ENCODE data around the gene ARHGAP11B.
"Not testable (repeated sequence)": the region's sequence is repeated elsewhere in the genome, so short reads cannot be mapped to it uniquely, and the experiment has no call there.

The ARHGAP11B gene

DNA sequence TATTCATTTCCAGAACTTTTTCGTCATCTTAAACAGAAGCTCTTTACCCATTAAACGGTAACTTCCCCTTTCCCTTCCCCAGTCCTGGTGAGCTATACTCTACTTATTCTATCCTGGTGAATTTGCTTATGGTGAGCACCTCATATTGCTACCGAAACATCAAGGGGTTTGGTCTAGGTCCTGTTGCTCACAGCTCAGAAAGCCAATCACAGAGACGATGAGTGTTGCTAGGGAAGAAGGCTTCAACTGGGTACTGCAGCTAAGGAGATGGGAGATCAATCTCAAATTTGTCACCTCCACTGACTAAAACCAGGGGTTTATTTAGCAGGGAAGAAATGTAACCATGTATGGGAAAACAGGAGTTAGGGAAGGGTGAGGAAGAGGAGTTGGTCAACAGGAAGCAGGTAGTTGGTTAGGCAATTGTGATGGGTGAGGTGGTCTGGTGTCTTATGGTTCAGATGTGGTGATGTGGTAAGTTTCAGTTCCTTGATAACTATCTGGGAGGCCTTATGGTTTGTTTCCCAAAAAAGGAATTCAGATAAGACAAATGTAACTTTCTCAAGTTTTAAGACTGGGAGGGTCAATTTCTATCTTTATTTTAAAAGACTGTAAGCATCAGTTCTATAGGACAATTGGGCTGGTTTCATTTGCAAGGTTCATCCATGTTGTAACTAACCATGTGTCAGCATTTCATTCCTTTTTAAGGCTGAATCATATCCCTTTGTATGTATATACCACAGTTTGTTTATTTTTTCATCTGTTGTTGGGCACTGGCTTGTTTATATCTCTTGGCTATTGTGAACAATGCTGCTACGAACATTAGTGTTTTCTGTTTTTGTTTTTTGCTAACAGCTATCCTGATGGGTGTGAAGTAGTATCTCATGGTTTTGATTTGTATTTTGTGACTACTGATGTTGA, 24.3 kb downstream of the ARHGAP11B start:
- no peaks in the 10 kb centered on the region for H3K9me3 ChIP-seq
- 88% methylated on average over 5 of the region's 5 CpGs for WGBS
- DNase-seq (ENCODE audit: low spot score in 2 of 2), result no peak
- no peak for TF ChIP-seq EP300 (IDR thresholded peaks at IDR 0.05)
- no peaks in the 10 kb centered on the region for H3K27me3 ChIP-seq
- no peak overlapping the region for H3K4me3 ChIP-seq
- no peaks in the 10 kb centered on the region for H3K4me1 ChIP-seq
- H3K27ac ChIP-seq, result no peak overlapping the region
- H3K36me3 ChIP-seq, result no peaks in the 10 kb centered on the region

GRCh38 chr15:30661154-30661553, 35.2 kb downstream of the ARHGAP11B start:
- not testable (repeated sequence) for H3K4me1 ChIP-seq; H3K27me3 ChIP-seq; H3K4me3 ChIP-seq; H3K36me3 ChIP-seq; DNase-seq (ENCODE audit: low spot score in 2 of 2); H3K9me3 ChIP-seq; H3K27ac ChIP-seq
- peak; percentile 25 to 30 for TF ChIP-seq CTCF (IDR thresholded peaks at IDR 0.05)
- WGBS, result 83% methylated on average over 1 of the region's 1 CpG

- not testable (repeated sequence) for H3K4me1 ChIP-seq; H3K27ac ChIP-seq; H3K4me3 ChIP-seq; H3K36me3 ChIP-seq; DNase-seq (ENCODE audit: low spot score in 2 of 2); H3K27me3 ChIP-seq; H3K9me3 ChIP-seq
- WGBS, result 78% methylated on average over 4 of the region's 4 CpGs
Measured at GRCh38 chr15:30669621-30670020, 43.7 kb downstream of the ARHGAP11B start.

DNA sequence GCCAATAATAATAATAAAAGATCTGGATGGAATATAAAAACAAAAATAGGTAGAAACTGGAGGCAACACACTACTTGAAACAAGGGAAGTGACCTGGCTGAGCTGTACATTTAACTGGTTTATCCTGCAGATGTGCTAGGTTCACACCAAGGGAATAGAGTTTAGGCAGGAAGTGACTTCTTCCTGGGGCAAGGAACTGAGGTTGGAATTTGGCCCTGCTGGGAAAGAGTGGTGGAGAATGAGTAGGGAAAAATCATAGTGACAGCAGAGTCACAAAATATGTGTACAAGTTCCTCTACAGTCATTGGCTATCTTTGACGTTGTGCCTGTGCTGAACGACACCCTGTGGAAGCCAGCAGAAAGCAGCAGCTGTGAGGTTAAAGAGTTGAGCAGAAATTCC, 44.1 kb downstream of the ARHGAP11B start:
- Histone ChIP-seq H3K4me3 (no peak overlapping the region), H3K36me3 (no peaks in the 10 kb centered on the region), H3K27me3 (no peaks in the 10 kb centered on the region), H3K9me3 (no peaks in the 10 kb centered on the region), H3K27ac (no peak overlapping the region), H3K4me1 (no peaks in the 10 kb centered on the region)
- TF ChIP-seq CTCF (IDR thresholded peaks at IDR 0.05) (no peak), EP300 (IDR thresholded peaks at IDR 0.05) (no peak), POLR2A (IDR thresholded peaks at IDR 0.05) (no peak), POLR2AphosphoS5 (IDR thresholded peaks at IDR 0.05) (no peak)
- 77% methylated on average over 2 of the region's 2 CpGs for WGBS
- DNase-seq (ENCODE audit: low spot score in 2 of 2), result no peak

DNA sequence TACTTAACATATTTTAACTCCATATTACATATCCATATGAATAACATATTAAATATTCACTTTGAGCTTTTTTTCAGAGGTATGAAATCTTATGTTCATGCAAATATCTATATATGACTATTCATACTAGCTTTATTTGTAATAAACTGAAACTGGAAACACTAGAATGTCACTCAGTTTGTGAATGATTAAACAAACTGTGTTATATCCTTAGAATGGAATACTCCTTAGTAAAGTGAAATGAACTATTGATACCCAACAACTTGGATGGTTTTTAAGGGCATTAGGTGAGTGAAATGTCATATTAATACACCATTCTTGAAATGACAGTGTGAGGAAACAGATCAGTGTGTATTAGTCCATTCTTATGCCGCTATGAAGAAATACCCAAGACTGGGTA, 45.4 kb downstream of the ARHGAP11B start:
- Histone ChIP-seq H3K9me3 (no peaks in the 10 kb centered on the region), H3K4me3 (no peak overlapping the region), H3K4me1 (no peaks in the 10 kb centered on the region), H3K36me3 (no peaks in the 10 kb centered on the region), H3K27ac (no peak overlapping the region), H3K27me3 (no peaks in the 10 kb centered on the region)
- no peak for DNase-seq (ENCODE audit: low spot score in 2 of 2)
- WGBS, result 88% methylated on average over 1 of the region's 1 CpG
- no peak for TF ChIP-seq CTCF (IDR thresholded peaks at IDR 0.05)
- no peak for TF ChIP-seq EP300 (IDR thresholded peaks at IDR 0.05)

GRCh38 chr15:30675126-30675525, 49.2 kb downstream of the ARHGAP11B start:
- no peaks in the 10 kb centered on the region for H3K36me3 ChIP-seq

GRCh38 chr15:30675891-30676290, 50.0 kb downstream of the ARHGAP11B start:
- 100% methylated on average over 4 of the region's 4 CpGs for WGBS
- H3K27me3 ChIP-seq; H3K4me1 ChIP-seq; DNase-seq (ENCODE audit: low spot score in 2 of 2); H3K9me3 ChIP-seq; H3K36me3 ChIP-seq; H3K27ac ChIP-seq; H3K4me3 ChIP-seq: not testable (repeated sequence)

More at GRCh38 chr15:30675126-30675525, 49.2 kb downstream of the ARHGAP11B start:
- Histone ChIP-seq H3K27ac (no peak overlapping the region), H3K4me3 (no peak overlapping the region), H3K27me3 (no peaks in the 10 kb centered on the region), H3K9me3 (no peaks in the 10 kb centered on the region), H3K4me1 (no peaks in the 10 kb centered on the region)
- DNase-seq (ENCODE audit: low spot score in 2 of 2), result no peak
- TF ChIP-seq POLR2AphosphoS5 (IDR thresholded peaks at IDR 0.05) (no peak), POLR2A (IDR thresholded peaks at IDR 0.05) (no peak), CTCF (IDR thresholded peaks at IDR 0.05) (no peak), EP300 (IDR thresholded peaks at IDR 0.05) (no peak)

GRCh38 chr15:30680997-30681396, 55.1 kb downstream of the ARHGAP11B start:
- H3K9me3 ChIP-seq; H3K4me1 ChIP-seq; H3K4me3 ChIP-seq; DNase-seq (ENCODE audit: low spot score in 2 of 2); H3K36me3 ChIP-seq; H3K27me3 ChIP-seq; H3K27ac ChIP-seq: not testable (repeated sequence)
- WGBS, result 70% methylated on average over 2 of the region's 3 CpGs

- not testable (repeated sequence) for H3K4me1 ChIP-seq; H3K9me3 ChIP-seq; H3K4me3 ChIP-seq; DNase-seq (ENCODE audit: low spot score in 2 of 2); H3K36me3 ChIP-seq; H3K27ac ChIP-seq; H3K27me3 ChIP-seq
- WGBS, result 60% methylated on average over 6 of the region's 6 CpGs
Measured at GRCh38 chr15:30685709-30686285, 59.9 kb downstream of the ARHGAP11B start.
